Measurements from ENCODE around the gene KCNIP1.

KCNIP1 gene

DNA sequence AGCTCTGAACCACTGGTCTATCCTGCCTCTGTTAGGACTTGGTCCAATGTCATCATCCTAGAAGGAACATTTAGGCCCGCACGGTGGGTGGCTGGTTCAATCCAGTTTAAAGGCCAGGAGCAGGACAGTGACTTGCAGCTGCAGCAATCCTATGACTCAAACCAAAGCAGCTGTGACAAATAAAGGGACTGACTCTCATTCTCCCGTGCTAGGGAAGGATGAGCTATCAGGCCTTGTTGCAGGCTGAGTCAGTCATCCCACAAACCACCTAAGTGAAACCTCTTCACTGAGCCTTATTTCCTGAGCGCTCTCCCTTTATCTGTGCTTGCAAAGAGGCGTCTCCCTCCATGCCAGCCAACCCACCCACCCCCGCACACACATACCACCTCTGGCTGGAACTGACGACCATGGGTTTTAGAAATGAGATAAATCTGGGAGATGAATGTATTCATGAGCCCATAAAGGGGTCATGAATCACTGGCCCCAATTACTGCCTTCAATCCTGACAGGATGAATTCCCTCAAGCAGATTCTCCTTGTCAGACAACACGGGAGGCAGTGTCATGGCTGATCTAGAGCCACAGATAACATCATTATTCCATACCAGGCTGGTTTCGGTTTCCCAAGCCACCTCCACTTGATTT lies 93.4 kb downstream of the KCNIP1 start:
- peak; percentile 90 for DNase-seq (ENCODE audit: low read depth)

DNA sequence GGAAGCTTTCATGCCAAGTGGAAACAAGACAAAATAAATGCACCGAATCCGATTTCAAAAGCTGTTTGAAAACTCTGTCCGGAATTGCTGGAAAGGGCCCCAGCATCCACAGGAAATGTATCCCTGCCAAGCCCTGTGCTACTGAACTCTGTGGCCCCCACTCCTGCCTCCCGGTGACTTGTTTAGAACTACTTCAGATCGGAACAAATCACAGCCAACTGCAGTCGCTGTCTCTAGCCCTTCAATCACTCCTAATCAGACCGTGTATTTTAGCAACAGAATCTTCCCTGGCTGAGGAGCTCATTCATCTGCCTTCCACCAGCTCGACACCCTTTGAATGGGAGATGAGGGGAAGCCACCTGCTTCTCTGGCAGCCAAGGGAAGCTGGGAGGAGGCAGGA lies 94.1 kb downstream of the KCNIP1 start:
- DNase-seq (ENCODE audit: low read depth) = peak; percentile 33

GRCh38 chr5:170599756-170600155 lies 95.9 kb downstream of the KCNIP1 start:
- no peak for DNase-seq (ENCODE audit: low read depth)

GRCh38 chr5:170601619-170602018 lies 97.8 kb downstream of the KCNIP1 start:
- DNase-seq (ENCODE audit: low read depth) = no peak

GRCh38 chr5:170603109-170603508 lies 99.3 kb downstream of the KCNIP1 start:
- DNase-seq (ENCODE audit: low read depth) = no peak

DNA sequence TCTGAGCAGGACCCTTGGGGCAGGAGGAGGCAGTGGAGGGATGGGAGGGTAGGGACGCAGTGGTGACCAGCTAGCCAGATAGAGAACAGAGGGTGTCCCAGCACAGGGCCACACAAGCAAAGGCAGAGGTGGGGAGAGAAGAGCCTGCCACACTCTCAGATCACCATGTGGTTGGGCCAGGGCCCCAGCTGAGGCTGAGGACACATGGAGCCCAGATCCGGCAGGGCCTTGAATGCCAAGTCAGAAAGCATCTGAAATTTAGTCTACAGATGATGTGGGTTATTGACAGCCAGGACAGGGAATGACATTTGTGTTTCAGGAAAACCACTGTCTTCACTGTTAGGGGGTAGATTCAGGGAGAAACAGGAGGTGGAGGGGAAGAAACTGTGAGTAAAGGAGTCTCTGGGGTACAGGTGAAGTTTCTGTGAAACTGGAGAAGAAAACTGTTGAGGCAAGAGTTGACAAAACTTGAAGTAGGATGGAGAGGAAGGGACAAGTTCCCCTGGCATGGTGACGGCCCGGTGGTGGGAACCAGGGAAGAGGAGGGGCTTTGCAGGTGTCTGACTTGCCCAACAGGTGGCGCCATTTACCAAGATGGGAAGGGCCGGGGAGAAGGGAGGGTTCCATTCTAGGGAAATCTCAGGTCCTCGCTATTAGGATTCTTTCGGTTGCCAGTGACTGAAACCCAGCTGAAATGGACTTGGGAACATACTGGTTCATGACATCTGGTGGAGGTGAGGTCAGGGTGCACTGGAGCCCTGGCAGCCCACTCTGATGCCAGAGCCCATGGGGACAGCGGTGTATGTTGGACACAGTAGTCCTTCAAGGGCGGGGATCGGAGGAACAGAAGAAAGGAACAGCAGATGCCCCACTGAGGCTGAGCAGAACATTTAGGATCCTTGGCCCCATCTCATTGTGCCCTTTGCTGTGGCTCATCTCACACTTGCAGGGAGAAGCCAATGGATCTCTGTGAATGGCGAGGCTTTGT lies 100.1 kb downstream of the KCNIP1 start:
- peak; percentile 60 for DNase-seq (ENCODE audit: low read depth)

GRCh38 chr5:170606941-170607340 lies 103.1 kb downstream of the KCNIP1 start:
- no peak for DNase-seq (ENCODE audit: low read depth)

GRCh38 chr5:170611449-170612090 lies 107.8 kb downstream of the KCNIP1 start:
- no peak for DNase-seq (ENCODE audit: low read depth)

DNA sequence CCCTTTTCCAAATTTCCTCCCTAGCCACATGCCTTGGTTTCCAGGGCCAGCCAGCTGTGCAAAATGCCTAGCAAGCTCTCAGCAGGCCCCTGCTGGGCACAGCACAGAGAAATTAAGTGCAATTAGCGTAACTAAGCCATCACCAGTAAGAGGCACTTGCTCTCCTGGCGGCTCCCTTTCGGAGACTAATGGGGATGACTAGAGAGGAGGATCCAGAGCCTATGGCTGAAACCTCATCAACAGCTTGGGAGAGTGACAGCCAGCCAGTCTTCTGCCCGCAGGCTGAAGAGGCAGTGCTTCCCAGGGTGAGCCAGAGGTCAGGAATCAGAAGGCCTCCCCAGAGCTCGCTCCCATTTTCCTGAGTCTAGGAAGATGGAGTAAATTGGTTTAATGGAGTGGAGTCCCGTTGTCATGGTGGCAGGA lies 108.4 kb downstream of the KCNIP1 start:
- no peak for DNase-seq (ENCODE audit: low read depth)

DNA sequence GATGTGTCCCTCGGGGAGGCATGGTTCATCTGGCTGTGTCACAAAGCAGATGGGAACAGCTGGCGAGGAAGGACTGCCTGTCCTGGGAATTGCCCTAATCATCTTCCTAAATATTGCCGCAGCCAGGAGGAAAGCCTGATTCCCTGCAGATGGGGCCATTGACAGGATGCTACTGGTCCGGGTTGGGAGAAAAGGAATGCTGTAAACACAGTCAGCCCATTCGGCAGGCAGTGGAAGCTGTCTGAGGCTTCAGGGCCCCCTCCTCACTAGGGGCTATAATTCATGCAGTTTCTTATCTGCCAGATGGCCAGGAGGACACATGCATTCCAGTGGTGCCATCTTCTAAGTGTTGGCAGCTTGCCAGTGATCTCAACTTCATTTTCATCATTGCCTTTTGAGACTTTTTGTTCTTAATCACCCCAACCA lies 110.3 kb downstream of the KCNIP1 start:
- no peak for DNase-seq (ENCODE audit: low read depth)

- DNase-seq (ENCODE audit: low read depth) = peak; percentile 76
These were observed 110.9 kb downstream of the KCNIP1 start for GRCh38 chr5:170614720-170615119.

DNA sequence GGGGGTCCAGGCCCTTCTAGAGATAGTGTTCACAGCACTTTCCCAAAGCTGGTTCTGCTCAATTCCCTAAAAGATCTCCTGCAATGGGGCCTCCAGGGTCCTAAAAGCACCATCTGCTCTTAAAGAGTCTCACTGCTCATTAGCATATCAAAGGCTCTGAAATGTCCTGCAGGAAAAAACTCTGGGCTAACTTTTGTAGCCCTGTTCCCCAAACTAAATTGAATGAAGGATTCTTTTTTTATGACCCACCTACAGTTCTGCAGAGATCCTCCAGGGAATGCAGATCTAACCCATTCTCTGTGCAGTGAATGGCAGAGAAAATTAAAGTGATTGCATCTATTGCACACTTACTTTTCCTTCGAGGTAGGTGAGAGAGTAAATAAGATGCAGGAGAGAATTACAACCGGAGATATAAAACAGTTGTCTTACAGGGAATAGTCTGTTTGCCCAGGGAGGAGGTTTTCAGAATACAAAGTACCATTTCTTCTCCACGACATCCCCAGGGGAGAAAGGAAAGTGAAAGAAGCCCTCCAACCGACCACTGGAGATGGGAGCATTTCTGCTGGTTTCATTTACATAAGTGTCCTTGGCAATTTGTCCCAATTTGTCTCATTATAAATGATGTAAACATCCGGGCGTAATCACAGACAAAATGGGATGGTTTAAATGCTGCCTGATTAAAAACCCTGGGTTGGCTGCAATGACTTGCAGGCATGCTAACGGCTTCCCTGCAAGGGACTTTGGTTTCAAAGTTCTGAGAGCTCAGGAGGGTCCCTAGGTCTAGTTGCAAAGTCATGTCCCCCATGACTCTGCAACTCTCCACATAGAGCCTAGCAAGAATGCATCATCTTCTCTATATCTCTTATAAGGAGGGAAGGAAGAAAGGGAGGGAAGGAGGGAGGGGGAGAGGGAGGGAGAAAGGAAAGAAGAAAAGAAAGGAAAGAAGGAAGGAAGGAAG lies 114.0 kb downstream of the KCNIP1 start:
- DNase-seq (ENCODE audit: low read depth) = no peak

- no peak for DNase-seq (ENCODE audit: low read depth)
These were observed 116.0 kb downstream of the KCNIP1 start for GRCh38 chr5:170619869-170620268.

DNA sequence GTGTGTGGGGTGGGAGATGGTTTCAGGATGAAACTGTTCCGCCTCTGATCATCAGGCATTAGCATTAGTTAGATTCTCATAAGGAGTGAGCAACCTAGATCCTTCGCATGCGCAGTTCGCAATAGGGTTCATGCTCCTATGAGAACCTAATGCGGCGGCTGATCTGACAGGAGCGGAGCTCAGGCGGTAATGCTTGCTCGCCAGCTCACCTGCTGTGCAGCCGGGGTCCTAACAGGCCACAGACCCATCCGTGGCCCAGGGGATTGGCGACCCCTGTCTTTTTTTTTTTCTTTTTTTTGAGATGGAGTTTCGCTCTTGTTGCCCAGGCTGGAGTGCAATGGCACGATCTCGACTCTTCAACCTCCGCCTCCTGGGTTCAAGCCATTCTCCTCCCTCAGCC lies 119.1 kb downstream of the KCNIP1 start:
- DNase-seq (ENCODE audit: low read depth) = no peak

DNA sequence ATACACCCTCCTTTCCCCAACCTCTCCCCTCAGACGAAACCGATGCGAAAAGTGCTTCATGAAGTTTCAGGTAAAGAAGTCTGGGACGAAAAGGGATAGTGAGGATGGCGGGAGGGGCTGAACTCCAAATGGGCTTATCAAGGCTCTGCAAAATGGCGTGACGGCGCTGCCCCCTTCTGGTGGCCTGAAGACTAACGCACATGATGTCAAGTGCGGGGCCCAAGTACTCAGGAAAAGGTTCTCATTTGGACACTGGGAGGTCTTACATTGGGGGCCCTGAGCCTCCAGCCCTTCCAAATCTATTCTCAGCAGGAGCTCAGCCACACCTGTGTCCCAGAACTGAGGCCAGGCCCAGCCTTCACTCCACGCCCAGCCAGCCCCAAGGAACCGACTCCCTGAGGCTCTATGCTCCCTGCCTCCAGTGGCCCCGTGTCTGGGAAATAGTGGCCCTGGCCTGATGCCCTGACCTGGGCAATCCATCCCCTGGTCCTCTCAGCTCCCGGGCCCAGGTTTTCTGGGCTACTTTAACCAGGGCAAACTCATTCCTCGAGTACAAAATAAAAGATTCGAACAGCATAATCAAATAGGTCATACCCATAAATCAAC lies 119.9 kb downstream of the KCNIP1 start:
- peak; percentile 71 for DNase-seq (ENCODE audit: low read depth)

- no peak for DNase-seq (ENCODE audit: low read depth)
These were observed 121.7 kb downstream of the KCNIP1 start for GRCh38 chr5:170625221-170626165.

- DNase-seq (ENCODE audit: low read depth) = no peak
These were observed 122.8 kb downstream of the KCNIP1 start for GRCh38 chr5:170626507-170627150.

GRCh38 chr5:170627271-170627670 lies 123.5 kb downstream of the KCNIP1 start:
- DNase-seq (ENCODE audit: low read depth) = no peak

- no peak for DNase-seq (ENCODE audit: low read depth)
These were observed 124.2 kb downstream of the KCNIP1 start for GRCh38 chr5:170628028-170628427.
